Measurements from ENCODE around the gene ADGRD1.

ADGRD1 gene

GRCh38 chr12:130947028-130947613, 6.6 kb upstream of the ADGRD1 start:
- Histone ChIP-seq H3K4me2 (ENCODE audit: low read length, poor library complexity, severe bottlenecking) (no peak overlapping the region), H3K9me3 (ENCODE audit: control insufficient read depth, low read length) (peaks cover 11% of the 10 kb centered on the region), H2BK5ac (ENCODE audit: low read depth, low read length, poor library complexity, severe bottlenecking) (no peak overlapping the region), H3K27me3 (ENCODE audit: control insufficient read depth in 1 of 2, insufficient read depth in 1 of 2, low read length in 2 of 2) (peaks cover 0 to 1% of the 10 kb centered on the region in 2 experiments), H3K18ac (ENCODE audit: low read depth in 1 of 2, low read length in 2 of 2) (no peak overlapping the region), H2AFZ (ENCODE audit: low read depth, low read length) (no peak overlapping the region), H2BK12ac (ENCODE audit: low read length in 2 of 2) (no peak overlapping the region), H3K36me3 (ENCODE audit: control insufficient read depth in 1 of 2, insufficient read depth in 2 of 2, low read depth in 1 of 2, low read length in 2 of 2) (no peaks in the 10 kb centered on the region), H3K4me3 (ENCODE audit: insufficient read depth in 1 of 2, low read depth in 1 of 2, low read length in 2 of 2) (no peak overlapping the region), H4K8ac (ENCODE audit: low read length) (no peak overlapping the region), H2BK15ac (ENCODE audit: low read depth, poor library complexity, severe bottlenecking) (no peak overlapping the region), H3K79me1 (replicated peaks; ENCODE audit: low read length, poor library complexity, severe bottlenecking) (no peaks in the 10 kb centered on the region), H4K91ac (ENCODE audit: low read length) (no peak overlapping the region), H3K23ac (ENCODE audit: low read length in 2 of 2) (no peak overlapping the region), H3K27ac (ENCODE audit: low read length, poor library complexity, severe bottlenecking) (no peak overlapping the region), H3K9ac (ENCODE audit: low read length) (no peak overlapping the region), H2BK120ac (ENCODE audit: low read depth, low read length) (no peak overlapping the region), H2AK5ac (ENCODE audit: low read length, severe bottlenecking) (no peak overlapping the region), H3K4me1 (ENCODE audit: control insufficient read depth, insufficient read depth, low read depth, low read length) (no peaks in the 10 kb centered on the region), H3K14ac (ENCODE audit: low read length in 2 of 2) (no peak overlapping the region), H3K4ac (ENCODE audit: low read depth in 1 of 2, low read length in 2 of 2) (no peak overlapping the region)
- DNase-seq = no peak
- 57% methylated on average over 1 of the region's 2 CpGs for WGBS

GRCh38 chr12:130948136-130948535, 5.6 kb upstream of the ADGRD1 start:
- Histone ChIP-seq H4K91ac (ENCODE audit: low read length) (no peak overlapping the region), H3K4me3 (ENCODE audit: insufficient read depth in 1 of 2, low read depth in 1 of 2, low read length in 2 of 2) (no peak overlapping the region)
- 90% methylated on average over 10 of the region's 10 CpGs for WGBS

GRCh38 chr12:130948751-130949150, 5.0 kb upstream of the ADGRD1 start:
- no peak overlapping the region for H2BK15ac ChIP-seq (ENCODE audit: low read depth, poor library complexity, severe bottlenecking)
- H3K79me1 ChIP-seq (replicated peaks; ENCODE audit: low read length, poor library complexity, severe bottlenecking) = no peaks in the 10 kb centered on the region
- H3K14ac ChIP-seq (ENCODE audit: low read length in 2 of 2) = no peak overlapping the region
- DNase-seq = no peak
- no peak overlapping the region for H2BK120ac ChIP-seq (ENCODE audit: low read depth, low read length)
- H3K4ac ChIP-seq (ENCODE audit: low read depth in 1 of 2, low read length in 2 of 2) = no peak overlapping the region
- peaks cover 0 to 7% of the 10 kb centered on the region in 2 experiments for H3K27me3 ChIP-seq (ENCODE audit: control insufficient read depth in 1 of 2, insufficient read depth in 1 of 2, low read length in 2 of 2)
- no peak overlapping the region for H3K9ac ChIP-seq (ENCODE audit: low read length)
- H3K27ac ChIP-seq (ENCODE audit: low read length, poor library complexity, severe bottlenecking) = no peak overlapping the region
- H2BK5ac ChIP-seq (ENCODE audit: low read depth, low read length, poor library complexity, severe bottlenecking) = no peak overlapping the region
- no peak overlapping the region for H2AFZ ChIP-seq (ENCODE audit: low read depth, low read length)
- H2AK5ac ChIP-seq (ENCODE audit: low read length, severe bottlenecking) = no peak overlapping the region
- peaks cover 11% of the 10 kb centered on the region for H3K9me3 ChIP-seq (ENCODE audit: control insufficient read depth, low read length)
- no peak overlapping the region for H3K4me3 ChIP-seq (ENCODE audit: insufficient read depth in 1 of 2, low read depth in 1 of 2, low read length in 2 of 2)
- H3K4me2 ChIP-seq (ENCODE audit: low read length, poor library complexity, severe bottlenecking) = no peak overlapping the region
- no peak overlapping the region for H4K8ac ChIP-seq (ENCODE audit: low read length)
- H3K36me3 ChIP-seq (ENCODE audit: control insufficient read depth in 1 of 2, insufficient read depth in 2 of 2, low read depth in 1 of 2, low read length in 2 of 2) = no peaks in the 10 kb centered on the region
- H3K23ac ChIP-seq (ENCODE audit: low read length in 2 of 2) = no peak overlapping the region
- no peaks in the 10 kb centered on the region for H3K4me1 ChIP-seq (ENCODE audit: control insufficient read depth, insufficient read depth, low read depth, low read length)
- 89% methylated on average over 8 of the region's 10 CpGs for WGBS
- H2BK12ac ChIP-seq (ENCODE audit: low read length in 2 of 2) = no peak overlapping the region
- no peak overlapping the region for H4K91ac ChIP-seq (ENCODE audit: low read length)
- H3K18ac ChIP-seq (ENCODE audit: low read depth in 1 of 2, low read length in 2 of 2) = no peak overlapping the region

More at GRCh38 chr12:130948136-130948535, 5.6 kb upstream of the ADGRD1 start:
- H3K9me3 ChIP-seq (ENCODE audit: control insufficient read depth, low read length) = peaks cover 11% of the 10 kb centered on the region
- no peaks in the 10 kb centered on the region for H3K4me1 ChIP-seq (ENCODE audit: control insufficient read depth, insufficient read depth, low read depth, low read length)
- H3K79me1 ChIP-seq (replicated peaks; ENCODE audit: low read length, poor library complexity, severe bottlenecking) = no peaks in the 10 kb centered on the region
- H3K27me3 ChIP-seq (ENCODE audit: control insufficient read depth in 1 of 2, insufficient read depth in 1 of 2, low read length in 2 of 2) = peaks cover 0 to 6% of the 10 kb centered on the region in 2 experiments
- no peak overlapping the region for H2BK15ac ChIP-seq (ENCODE audit: low read depth, poor library complexity, severe bottlenecking)
- no peak overlapping the region for H3K4me2 ChIP-seq (ENCODE audit: low read length, poor library complexity, severe bottlenecking)
- H3K18ac ChIP-seq (ENCODE audit: low read depth in 1 of 2, low read length in 2 of 2) = no peak overlapping the region
- H2BK12ac ChIP-seq (ENCODE audit: low read length in 2 of 2) = no peak overlapping the region
- no peak overlapping the region for H2BK120ac ChIP-seq (ENCODE audit: low read depth, low read length)
- H2AFZ ChIP-seq (ENCODE audit: low read depth, low read length) = no peak overlapping the region
- H2AK5ac ChIP-seq (ENCODE audit: low read length, severe bottlenecking) = no peak overlapping the region
- H3K9ac ChIP-seq (ENCODE audit: low read length) = no peak overlapping the region
- no peak overlapping the region for H4K8ac ChIP-seq (ENCODE audit: low read length)
- H3K4ac ChIP-seq (ENCODE audit: low read depth in 1 of 2, low read length in 2 of 2) = no peak overlapping the region
- H3K23ac ChIP-seq (ENCODE audit: low read length in 2 of 2) = no peak overlapping the region
- H3K14ac ChIP-seq (ENCODE audit: low read length in 2 of 2) = no peak overlapping the region
- H3K36me3 ChIP-seq (ENCODE audit: control insufficient read depth in 1 of 2, insufficient read depth in 2 of 2, low read depth in 1 of 2, low read length in 2 of 2) = no peaks in the 10 kb centered on the region
- H3K27ac ChIP-seq (ENCODE audit: low read length, poor library complexity, severe bottlenecking) = no peak overlapping the region
- no peak for DNase-seq
- no peak overlapping the region for H2BK5ac ChIP-seq (ENCODE audit: low read depth, low read length, poor library complexity, severe bottlenecking)

GRCh38 chr12:130949806-130950205, 3.9 kb upstream of the ADGRD1 start:
- no peak overlapping the region for H3K4me2 ChIP-seq (ENCODE audit: low read length, poor library complexity, severe bottlenecking)
- WGBS = 95% methylated on average over 11 of the region's 11 CpGs

More at GRCh38 chr12:130949806-130950205, 3.9 kb upstream of the ADGRD1 start:
- no peak overlapping the region for H2AK5ac ChIP-seq (ENCODE audit: low read length, severe bottlenecking)
- H3K4ac ChIP-seq (ENCODE audit: low read depth in 1 of 2, low read length in 2 of 2) = no peak overlapping the region
- no peak overlapping the region for H3K9ac ChIP-seq (ENCODE audit: low read length)
- H3K18ac ChIP-seq (ENCODE audit: low read depth in 1 of 2, low read length in 2 of 2) = no peak overlapping the region
- H3K36me3 ChIP-seq (ENCODE audit: control insufficient read depth in 1 of 2, insufficient read depth in 2 of 2, low read depth in 1 of 2, low read length in 2 of 2) = no peaks in the 10 kb centered on the region
- H4K8ac ChIP-seq (ENCODE audit: low read length) = no peak overlapping the region
- peaks cover 7 to 16% of the 10 kb centered on the region in 2 experiments for H3K27me3 ChIP-seq (ENCODE audit: control insufficient read depth in 1 of 2, insufficient read depth in 1 of 2, low read length in 2 of 2)
- H2BK15ac ChIP-seq (ENCODE audit: low read depth, poor library complexity, severe bottlenecking) = no peak overlapping the region
- H2BK12ac ChIP-seq (ENCODE audit: low read length in 2 of 2) = no peak overlapping the region
- no peak overlapping the region for H3K4me3 ChIP-seq (ENCODE audit: insufficient read depth in 1 of 2, low read depth in 1 of 2, low read length in 2 of 2)
- no peak overlapping the region for H2AFZ ChIP-seq (ENCODE audit: low read depth, low read length)
- H4K91ac ChIP-seq (ENCODE audit: low read length) = no peak overlapping the region
- peaks cover 4% of the 10 kb centered on the region for H3K9me3 ChIP-seq (ENCODE audit: control insufficient read depth, low read length)
- no peaks in the 10 kb centered on the region for H3K79me1 ChIP-seq (replicated peaks; ENCODE audit: low read length, poor library complexity, severe bottlenecking)
- no peak overlapping the region for H3K14ac ChIP-seq (ENCODE audit: low read length in 2 of 2)
- no peak overlapping the region for H2BK120ac ChIP-seq (ENCODE audit: low read depth, low read length)
- H2BK5ac ChIP-seq (ENCODE audit: low read depth, low read length, poor library complexity, severe bottlenecking) = no peak overlapping the region
- no peak overlapping the region for H3K27ac ChIP-seq (ENCODE audit: low read length, poor library complexity, severe bottlenecking)
- no peak overlapping the region for H3K23ac ChIP-seq (ENCODE audit: low read length in 2 of 2)
- no peak for DNase-seq
- no peaks in the 10 kb centered on the region for H3K4me1 ChIP-seq (ENCODE audit: control insufficient read depth, insufficient read depth, low read depth, low read length)
